Fibroblast of lung (primary cell): ENCODE results near the gene RBM28.

Experiments used
- CTCF ChIP-seq, 2 donors: IDR thresholded peaks in 1 of 2; conservative IDR thresholded peaks in 1 of 2; 1 replicate in 1 of 2; 2 replicates in 1 of 2; pipeline ENCODE4 v1.5.1; 2011 to 2012; ENCODE audit warnings: low read length in 2 of 2, control low read depth in 1 of 2, inconsistent platforms in 1 of 2, low read depth in 1 of 2, mild to moderate bottlenecking in 1 of 2
- EZH2 ChIP-seq: IDR thresholded peaks from 2 replicates; pipeline ENCODE4 v1.5.1; 2012; ENCODE audit warnings: low read length, control low read depth, mild to moderate bottlenecking; ENCODE audit errors: missing control alignments

GRCh38 chr7:128275681-128276080, 68.0 kb downstream of the RBM28 start:
- TF ChIP-seq CTCF (conservative IDR thresholded peaks at IDR 0.05 in 1 of 2, IDR thresholded peaks at IDR 0.05 in 1 of 2; ENCODE audit: low read depth in 1 of 2, low read length in 2 of 2) (no peak), EZH2 (no peak)
